ENCODE results near the gene GPATCH3. TPM values are rescaled to one million over a fixed set of nuclear protein-coding genes. Genes with fewer than 3 reads are reported as not detected.
A peak's percentile ranks its signal among the peaks of the same experiment; 100 is the strongest.

Gene GPATCH3
- total and polyA plus RNA-seq, 2 donors, result 6.4 to 11.2 TPM

DNA sequence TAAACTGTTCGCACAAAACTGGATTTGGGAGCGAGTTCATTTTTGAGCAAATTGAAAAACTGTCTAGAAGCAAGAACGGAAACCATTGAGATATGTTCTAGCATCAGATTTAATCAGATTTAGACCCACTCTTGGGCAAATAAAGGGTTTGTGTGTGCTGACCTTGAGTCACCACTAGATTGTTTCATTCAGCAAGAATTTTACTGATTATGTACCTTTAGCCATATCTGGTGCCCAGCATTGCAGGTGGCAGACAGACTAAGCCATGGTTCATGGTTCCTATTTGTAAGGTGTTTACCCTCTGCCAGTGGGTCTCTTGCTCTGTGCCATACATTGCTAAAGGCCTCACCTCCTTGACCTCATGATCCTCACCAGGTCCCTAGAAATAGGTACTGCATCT is 22.6 kb upstream of the GPATCH3 start:
- Histone ChIP-seq H3K4me1 (ENCODE audit: insufficient read depth) (peaks cover 1% of the 10 kb centered on the region), H3K4me3 (ENCODE audit: low read depth, low read length) (no peak overlapping the region), H3K36me3 (ENCODE audit: insufficient read depth) (peaks cover 2% of the 10 kb centered on the region), H3K27ac (ENCODE audit: low read depth) (no peak overlapping the region)
- WGBS, result 87% methylated on average over 3 of the region's 3 CpGs
- DNase-seq (ENCODE audit: extremely low spot score), result no peak

DNA sequence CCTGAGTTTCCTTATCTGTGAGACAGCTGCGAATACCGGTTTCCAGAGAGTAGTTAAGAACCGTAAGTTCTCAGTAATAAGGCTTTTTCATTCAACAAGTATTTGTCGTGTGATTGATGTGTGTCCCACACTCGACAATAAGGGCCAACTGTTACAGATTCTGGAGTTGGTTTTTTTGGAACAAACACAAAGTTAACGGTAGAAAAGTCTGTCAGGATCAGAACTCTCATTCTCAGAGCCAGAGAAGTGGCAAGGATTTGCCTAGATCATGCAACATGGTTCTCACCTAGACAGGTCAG is 22.1 kb upstream of the GPATCH3 start:
- peaks cover 2% of the 10 kb centered on the region for H3K36me3 ChIP-seq (ENCODE audit: insufficient read depth)
- peaks cover 1% of the 10 kb centered on the region for H3K4me1 ChIP-seq (ENCODE audit: insufficient read depth)
- H3K4me3 ChIP-seq (ENCODE audit: low read depth, low read length), result peak overlapping the region; percentile 76
- DNase-seq (ENCODE audit: extremely low spot score), result no peak
- WGBS, result 26% methylated on average over 6 of the region's 6 CpGs
- H3K27ac ChIP-seq (ENCODE audit: low read depth), result no peak overlapping the region

DNA sequence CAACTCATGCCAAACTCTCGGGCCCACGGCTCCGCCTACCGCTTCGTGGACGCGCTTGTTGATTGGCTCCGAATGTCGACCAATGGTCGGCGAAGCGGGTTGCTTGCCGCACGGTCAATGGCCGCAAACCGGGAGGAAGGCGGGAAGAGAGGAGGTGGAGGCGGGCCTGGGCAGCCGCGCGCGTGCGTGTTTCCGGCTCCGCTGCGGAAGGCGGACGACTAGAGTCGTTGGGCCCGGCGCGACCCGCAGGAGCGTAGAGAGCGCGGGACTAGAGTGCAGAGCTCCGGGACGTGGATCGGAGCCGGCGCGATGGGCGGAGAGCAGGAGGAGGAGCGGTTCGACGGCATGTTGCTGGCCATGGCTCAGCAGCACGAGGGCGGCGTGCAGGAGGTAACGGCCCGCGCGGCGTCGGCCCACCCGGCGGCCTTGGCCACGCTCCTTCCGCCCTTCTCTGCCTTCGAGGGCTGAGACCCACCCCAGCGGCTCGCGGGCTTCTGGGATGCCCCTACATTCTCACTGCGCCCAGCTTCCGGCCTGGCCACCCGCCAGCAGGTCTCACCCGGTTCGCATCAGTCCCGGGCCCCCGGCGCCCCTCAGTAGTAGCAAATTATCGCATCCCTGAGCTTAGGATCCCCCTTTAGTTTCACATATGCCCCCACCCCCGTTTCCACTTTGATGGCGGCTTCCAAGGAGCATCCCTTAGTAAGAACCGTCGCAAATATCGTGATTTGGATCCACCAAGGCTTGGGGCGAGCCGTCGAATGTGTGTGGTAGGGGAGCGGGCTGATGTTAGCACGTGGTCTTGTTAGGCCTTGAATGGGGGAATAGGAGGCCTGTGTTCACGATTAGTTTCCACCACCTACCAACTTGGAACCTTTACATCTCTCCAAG is 21.5 kb upstream of the GPATCH3 start, which contains the start of gene NUDC:
TSS of gene NUDC (plus strand) at position 204 of the 891 bp plus-strand sequence. CDS start at position 310, 106 bp downstream.
- Histone ChIP-seq H3K27ac (ENCODE audit: low read depth) (peak within 1 kb of the TSS; percentile 60), H3K36me3 (ENCODE audit: insufficient read depth) (peaks cover 2% of the 10 kb centered on the region), H3K4me3 (ENCODE audit: low read depth, low read length) (peak within 1 kb of the TSS; percentile 76), H3K4me1 (ENCODE audit: insufficient read depth) (peaks cover 1% of the 10 kb centered on the region)
- DNase-seq (ENCODE audit: extremely low spot score), result peak; percentile 93
- under 1% methylated on average over 83 of the region's 83 CpGs for WGBS

DNA sequence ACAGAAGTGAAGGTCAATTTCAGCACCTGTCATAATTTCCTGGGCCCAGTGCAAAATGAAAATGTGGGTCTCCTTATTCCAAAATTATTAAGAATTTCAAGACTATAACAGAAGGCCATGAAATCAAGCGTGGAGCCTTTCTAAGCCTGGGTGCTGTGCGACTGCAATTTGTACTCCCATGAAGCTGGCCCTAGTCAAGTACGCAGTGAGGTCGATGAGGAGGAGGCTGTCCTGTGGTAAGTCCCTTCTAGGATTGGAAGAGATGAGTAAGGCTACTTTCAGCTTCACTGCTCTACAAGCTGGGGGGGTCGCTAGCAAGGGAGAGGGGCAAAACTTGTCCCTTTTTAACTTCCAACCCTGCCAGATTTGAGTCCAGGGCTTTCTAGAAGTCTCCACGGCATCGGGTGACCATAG is 20.9 kb upstream of the GPATCH3 start:
- H3K4me3 ChIP-seq (ENCODE audit: low read depth, low read length), result peak overlapping the region; percentile 41
- peaks cover 2% of the 10 kb centered on the region for H3K36me3 ChIP-seq (ENCODE audit: insufficient read depth)
- DNase-seq (ENCODE audit: extremely low spot score), result no peak
- peak overlapping the region; percentile 39 for H3K27ac ChIP-seq (ENCODE audit: low read depth)
- WGBS, result 10% methylated on average over 7 of the region's 7 CpGs
- peaks cover 1% of the 10 kb centered on the region for H3K4me1 ChIP-seq (ENCODE audit: insufficient read depth)

DNA sequence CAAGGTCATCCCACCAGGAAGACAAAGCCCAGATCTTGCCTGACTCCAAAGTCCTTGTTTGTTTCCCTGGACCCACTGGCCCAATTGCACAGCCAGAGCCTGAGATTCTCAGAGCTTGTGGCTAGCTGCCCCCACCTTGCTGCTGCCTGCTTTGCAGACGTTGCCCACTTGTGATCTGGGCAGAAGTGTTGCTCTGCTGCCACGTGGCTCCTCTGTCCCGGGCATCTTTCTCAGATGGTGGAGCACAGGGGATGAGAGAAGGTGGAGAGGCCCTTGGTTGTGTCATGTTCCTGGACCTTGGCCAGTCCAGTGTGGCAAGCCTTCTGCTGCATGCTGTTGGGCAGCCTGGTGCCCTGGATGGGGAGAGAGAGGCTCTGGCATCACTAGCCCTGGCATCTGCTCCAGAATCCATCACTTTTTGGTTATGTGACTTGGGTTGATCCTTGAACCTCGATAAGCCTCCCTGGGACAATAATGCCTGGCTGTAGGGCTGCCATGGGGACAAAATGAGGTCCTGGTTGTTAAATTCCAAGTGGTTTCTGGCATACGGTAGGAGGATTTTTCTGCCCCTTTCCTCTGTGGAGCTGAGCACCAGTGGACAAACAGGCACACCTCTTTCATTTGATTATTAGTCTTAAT is 15.1 kb upstream of the GPATCH3 start:
- H3K36me3 ChIP-seq (ENCODE audit: insufficient read depth), result no peaks in the 10 kb centered on the region
- WGBS, result 70% methylated on average over 5 of the region's 5 CpGs
- no peak overlapping the region for H3K4me3 ChIP-seq (ENCODE audit: low read depth, low read length)
- no peaks in the 10 kb centered on the region for H3K4me1 ChIP-seq (ENCODE audit: insufficient read depth)
- no peak for DNase-seq (ENCODE audit: extremely low spot score)
- no peak overlapping the region for H3K27ac ChIP-seq (ENCODE audit: low read depth)

DNA sequence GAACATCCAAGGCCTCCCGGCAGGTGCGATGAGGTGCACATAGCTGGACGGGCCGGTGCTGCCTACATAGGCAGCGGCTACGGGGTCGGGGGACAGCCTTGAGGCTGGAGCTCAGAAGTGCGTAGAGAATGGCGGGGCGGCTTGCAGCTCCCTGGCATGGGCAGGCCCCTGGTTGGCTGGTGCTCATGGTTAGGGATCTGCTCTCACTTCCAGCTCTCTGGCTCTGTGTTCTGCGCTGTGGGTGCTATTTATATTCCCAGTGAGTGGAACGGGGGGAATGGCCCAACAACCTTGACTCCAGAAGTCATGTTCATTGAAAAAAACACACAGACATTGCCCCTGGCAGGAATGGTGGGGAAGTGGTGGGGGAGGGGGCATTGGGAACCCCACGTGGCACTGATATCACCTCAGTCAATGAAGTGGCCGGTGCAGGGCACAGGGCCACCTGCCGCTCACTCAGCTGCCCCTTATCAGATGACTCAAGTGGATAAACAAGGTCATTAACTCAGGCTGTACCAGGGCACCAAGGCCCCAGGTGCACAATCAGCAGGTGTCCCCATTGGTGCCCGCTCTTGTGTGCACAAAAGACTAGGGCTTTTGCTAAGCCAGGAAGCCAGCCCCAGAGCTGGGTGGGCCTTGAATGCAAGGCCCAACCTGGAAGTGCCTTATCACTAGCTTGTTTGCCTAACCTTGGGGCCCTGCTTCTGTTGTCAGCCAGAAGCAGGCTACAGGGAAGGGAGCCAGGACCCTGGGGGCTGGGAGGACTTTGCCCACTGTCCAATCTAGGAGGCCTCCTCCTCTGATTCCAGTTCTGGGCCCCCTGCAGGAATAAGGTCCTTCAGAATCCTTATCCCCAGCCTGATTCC is 13.7 kb upstream of the GPATCH3 start, which contains the start of gene NR0B2:
TSS of gene NR0B2 (minus strand) at position 222 of the 866 bp plus-strand sequence. CDS start at position 187, 35 bp downstream.
- no peaks in the 10 kb centered on the region for H3K36me3 ChIP-seq (ENCODE audit: insufficient read depth)
- no peaks in the 10 kb centered on the region for H3K4me1 ChIP-seq (ENCODE audit: insufficient read depth)
- 79% methylated on average over 16 of the region's 16 CpGs for WGBS
- H3K27ac ChIP-seq (ENCODE audit: low read depth), result no peak within 1 kb of the TSS
- no peak within 1 kb of the TSS for H3K4me3 ChIP-seq (ENCODE audit: low read depth, low read length)
- no peak for DNase-seq (ENCODE audit: extremely low spot score)

DNA sequence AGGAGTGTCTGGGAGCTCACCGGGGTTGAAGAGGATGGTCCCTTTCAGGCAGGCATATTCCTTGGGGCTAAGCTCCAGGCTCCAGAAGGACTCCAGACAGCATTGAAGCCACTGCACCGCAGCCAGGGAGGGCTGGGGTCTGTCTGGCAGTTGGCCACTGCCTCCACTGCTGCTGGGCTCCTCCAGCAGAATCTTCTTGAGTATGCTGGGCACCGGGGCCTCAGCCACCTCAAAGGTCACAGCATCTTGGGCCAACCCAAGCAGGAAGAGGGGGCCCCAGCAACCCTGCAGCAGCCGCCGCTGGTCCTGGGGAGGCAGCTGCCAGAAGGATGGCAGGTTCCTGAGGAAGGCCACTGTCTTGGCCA is 13.1 kb upstream of the GPATCH3 start:
- 78% methylated on average over 5 of the region's 5 CpGs for WGBS
- H3K27ac ChIP-seq (ENCODE audit: low read depth), result no peak overlapping the region
- H3K36me3 ChIP-seq (ENCODE audit: insufficient read depth), result no peaks in the 10 kb centered on the region
- no peak overlapping the region for H3K4me3 ChIP-seq (ENCODE audit: low read depth, low read length)
- no peaks in the 10 kb centered on the region for H3K4me1 ChIP-seq (ENCODE audit: insufficient read depth)
- no peak for DNase-seq (ENCODE audit: extremely low spot score)

DNA sequence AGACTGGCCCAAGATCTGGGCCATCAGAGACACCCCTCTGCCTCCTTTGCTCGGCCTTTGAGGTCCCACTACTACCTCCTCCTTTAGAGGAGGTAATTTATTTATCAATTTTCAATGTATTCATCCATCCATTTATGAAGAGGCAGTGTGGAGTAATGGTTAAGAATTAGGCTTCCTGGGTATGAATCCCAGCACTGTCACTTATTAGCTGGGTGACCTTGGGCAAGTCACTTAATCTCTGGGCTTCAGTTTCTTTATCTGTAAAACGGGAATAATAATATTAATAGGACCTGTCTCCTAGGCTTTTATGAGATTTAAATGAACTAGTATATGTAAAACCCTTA is 11.9 kb upstream of the GPATCH3 start:
- DNase-seq (ENCODE audit: extremely low spot score), result no peak
- H3K4me1 ChIP-seq (ENCODE audit: insufficient read depth), result no peaks in the 10 kb centered on the region
- WGBS, result 67% methylated on average over 2 of the region's 2 CpGs
- H3K36me3 ChIP-seq (ENCODE audit: insufficient read depth), result no peaks in the 10 kb centered on the region
- H3K4me3 ChIP-seq (ENCODE audit: low read depth, low read length), result no peak overlapping the region
- H3K27ac ChIP-seq (ENCODE audit: low read depth), result no peak overlapping the region

DNA sequence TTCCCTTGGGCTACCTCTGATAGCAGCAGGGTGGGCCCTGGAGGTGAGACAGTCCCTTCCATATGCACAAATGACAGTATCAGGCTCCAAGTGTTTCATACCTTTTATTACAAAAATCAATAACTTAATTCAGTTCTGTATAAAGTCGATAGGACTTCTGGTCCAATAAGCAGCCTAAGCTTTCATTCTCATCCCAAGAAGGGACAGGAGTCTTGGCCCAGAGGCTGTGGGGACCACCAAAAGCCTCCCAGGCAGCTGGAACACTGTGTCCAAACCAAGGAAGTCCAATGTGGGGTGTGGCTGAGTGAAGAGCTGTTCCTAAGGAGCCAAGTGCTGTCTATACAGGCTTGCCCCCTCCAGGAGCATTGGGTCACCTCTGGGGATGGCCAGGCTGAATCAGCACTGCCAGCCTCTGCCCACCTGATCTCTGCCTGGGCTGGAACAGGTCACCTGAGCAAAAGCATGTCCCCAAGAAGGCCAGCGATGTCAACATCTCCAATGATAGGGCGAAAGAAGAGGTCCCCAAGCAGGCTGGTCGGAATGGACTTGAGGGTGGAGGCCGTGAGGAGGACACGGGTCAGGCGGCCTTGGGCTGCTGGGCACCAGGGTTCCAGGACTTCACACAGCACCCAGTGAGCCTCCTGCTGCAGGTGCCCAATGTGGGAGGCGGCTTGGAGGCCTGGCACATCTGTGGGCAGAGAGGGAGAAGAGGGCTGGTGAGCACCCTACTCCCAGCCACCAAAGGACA is 11.3 kb upstream of the GPATCH3 start:
- no peaks in the 10 kb centered on the region for H3K4me1 ChIP-seq (ENCODE audit: insufficient read depth)
- no peak overlapping the region for H3K27ac ChIP-seq (ENCODE audit: low read depth)
- no peak for DNase-seq (ENCODE audit: extremely low spot score)
- H3K36me3 ChIP-seq (ENCODE audit: insufficient read depth), result no peaks in the 10 kb centered on the region
- 87% methylated on average over 8 of the region's 8 CpGs for WGBS
- no peak overlapping the region for H3K4me3 ChIP-seq (ENCODE audit: low read depth, low read length)

DNA sequence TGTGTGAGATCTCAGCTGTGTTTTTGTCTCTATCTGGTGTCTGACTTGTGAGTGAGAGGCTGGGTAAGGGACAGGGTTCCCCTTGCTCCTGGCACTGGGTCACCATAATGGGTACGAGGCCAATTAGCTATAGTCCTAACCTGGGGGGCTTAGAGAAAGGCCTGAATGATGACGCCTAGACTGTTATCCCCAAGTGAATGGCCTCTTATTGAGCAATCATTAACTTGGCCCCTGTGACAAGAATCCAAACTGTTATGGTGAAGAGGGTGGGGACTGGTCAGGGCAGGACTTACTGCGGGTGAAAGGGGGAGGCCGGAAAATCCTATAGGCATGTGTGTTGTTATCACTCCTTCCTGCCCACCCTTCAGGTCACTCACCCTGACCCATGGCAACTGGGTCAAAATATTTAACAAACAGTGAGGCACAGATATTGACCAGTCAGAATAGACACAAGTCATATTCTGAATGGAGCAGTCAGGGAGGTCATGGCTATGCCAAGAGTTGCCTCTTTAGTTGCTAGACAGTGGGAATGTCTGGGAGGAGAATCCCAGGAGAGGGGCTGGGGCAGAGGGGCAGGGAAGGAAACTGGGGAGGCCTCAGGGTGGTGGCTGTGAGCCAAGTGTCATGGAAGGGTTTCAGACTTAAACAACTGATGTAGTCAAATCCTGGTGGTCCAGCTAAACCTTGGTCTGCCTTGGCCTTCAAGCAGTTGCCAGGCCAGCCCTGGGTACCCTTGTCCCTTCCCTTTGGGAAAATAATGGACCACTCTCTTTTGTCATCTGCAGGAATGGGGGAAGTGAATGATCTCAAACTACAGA is 10.3 kb upstream of the GPATCH3 start:
- no peak for DNase-seq (ENCODE audit: extremely low spot score)
- H3K4me1 ChIP-seq (ENCODE audit: insufficient read depth), result no peaks in the 10 kb centered on the region
- no peak overlapping the region for H3K27ac ChIP-seq (ENCODE audit: low read depth)
- WGBS, result 73% methylated on average over 4 of the region's 4 CpGs
- H3K36me3 ChIP-seq (ENCODE audit: insufficient read depth), result no peaks in the 10 kb centered on the region
- no peak overlapping the region for H3K4me3 ChIP-seq (ENCODE audit: low read depth, low read length)

DNA sequence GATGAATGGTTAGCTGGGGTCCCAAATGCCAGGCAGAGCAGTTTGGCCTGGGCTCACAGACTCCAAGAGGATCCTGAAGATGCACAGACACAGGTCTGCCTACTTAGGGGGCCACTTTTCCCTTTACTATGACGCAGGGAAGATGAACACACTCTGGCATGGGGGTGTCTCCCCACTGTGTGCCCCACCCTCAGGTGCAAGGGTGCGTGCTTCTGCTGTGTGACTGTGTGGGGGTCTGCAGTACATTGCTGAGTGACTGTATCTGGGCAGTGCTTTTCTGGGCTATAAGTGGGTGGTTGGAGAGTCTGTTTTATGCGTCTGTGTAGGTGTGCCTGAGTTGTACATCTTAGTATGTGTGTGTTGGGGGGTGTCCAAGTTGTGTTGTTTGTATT is 9.7 kb upstream of the GPATCH3 start:
- DNase-seq (ENCODE audit: extremely low spot score), result no peak
- 73% methylated on average over 3 of the region's 3 CpGs for WGBS
- H3K36me3 ChIP-seq (ENCODE audit: insufficient read depth), result no peaks in the 10 kb centered on the region

DNA sequence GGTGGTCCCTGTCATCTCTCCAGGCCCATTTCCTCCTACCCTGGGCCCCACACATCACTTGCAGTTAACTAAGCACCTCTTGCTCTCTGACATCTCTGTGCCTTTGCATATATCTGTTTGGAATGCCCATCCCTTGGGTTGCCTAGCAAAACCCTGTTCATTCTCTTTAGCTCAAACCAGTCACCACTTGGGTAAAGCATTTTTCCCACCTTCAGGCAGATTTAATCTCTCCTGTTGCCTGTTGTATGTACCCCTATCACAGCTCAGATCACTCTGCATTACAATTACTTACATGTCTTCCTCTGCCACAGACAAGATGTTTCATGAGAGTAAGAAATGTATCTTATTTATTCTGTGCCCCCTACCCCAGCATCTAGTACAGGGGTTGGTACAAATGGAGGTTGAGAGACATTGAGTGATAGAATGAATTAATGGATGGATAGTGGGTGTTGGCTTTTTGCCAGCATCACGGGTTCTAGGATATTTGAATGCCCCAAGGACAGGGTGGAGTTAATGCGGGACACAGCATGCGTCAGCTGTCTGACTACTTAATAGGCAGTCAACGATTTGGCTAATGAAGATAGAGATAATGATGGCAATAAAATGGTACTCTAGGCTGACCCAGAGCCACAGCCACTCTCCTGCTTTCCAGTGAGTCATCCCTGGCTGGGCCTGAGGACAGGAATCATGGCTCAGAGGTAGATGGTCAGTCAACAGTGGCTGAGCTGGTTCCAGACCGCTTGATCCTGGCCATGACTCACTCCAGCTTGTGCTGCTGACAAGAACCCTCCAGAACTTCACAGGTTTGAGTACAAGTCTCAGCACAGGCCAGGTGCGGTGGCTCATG is 7.0 kb upstream of the GPATCH3 start:
- Histone ChIP-seq H3K36me3 (ENCODE audit: insufficient read depth) (no peaks in the 10 kb centered on the region), H3K4me3 (ENCODE audit: low read depth, low read length) (no peak overlapping the region), H3K27ac (ENCODE audit: low read depth) (no peak overlapping the region), H3K4me1 (ENCODE audit: insufficient read depth) (no peaks in the 10 kb centered on the region)
- no peak for DNase-seq (ENCODE audit: extremely low spot score)
- WGBS, result 44% methylated on average over 6 of the region's 6 CpGs

More for the DNA sequence above, 9.7 kb upstream of the GPATCH3 start:
- Histone ChIP-seq H3K27ac (ENCODE audit: low read depth) (no peak overlapping the region), H3K4me3 (ENCODE audit: low read depth, low read length) (no peak overlapping the region), H3K4me1 (ENCODE audit: insufficient read depth) (no peaks in the 10 kb centered on the region)
